ENCODE data around the gene KLF3. TPM values are rescaled to one million over a fixed set of nuclear protein-coding genes. Genes with fewer than 3 reads are reported as not detected.

KLF3 gene
- polyA plus RNA-seq, 4 donors: 53.6 to 63.8 (median 61.7) TPM

DNA sequence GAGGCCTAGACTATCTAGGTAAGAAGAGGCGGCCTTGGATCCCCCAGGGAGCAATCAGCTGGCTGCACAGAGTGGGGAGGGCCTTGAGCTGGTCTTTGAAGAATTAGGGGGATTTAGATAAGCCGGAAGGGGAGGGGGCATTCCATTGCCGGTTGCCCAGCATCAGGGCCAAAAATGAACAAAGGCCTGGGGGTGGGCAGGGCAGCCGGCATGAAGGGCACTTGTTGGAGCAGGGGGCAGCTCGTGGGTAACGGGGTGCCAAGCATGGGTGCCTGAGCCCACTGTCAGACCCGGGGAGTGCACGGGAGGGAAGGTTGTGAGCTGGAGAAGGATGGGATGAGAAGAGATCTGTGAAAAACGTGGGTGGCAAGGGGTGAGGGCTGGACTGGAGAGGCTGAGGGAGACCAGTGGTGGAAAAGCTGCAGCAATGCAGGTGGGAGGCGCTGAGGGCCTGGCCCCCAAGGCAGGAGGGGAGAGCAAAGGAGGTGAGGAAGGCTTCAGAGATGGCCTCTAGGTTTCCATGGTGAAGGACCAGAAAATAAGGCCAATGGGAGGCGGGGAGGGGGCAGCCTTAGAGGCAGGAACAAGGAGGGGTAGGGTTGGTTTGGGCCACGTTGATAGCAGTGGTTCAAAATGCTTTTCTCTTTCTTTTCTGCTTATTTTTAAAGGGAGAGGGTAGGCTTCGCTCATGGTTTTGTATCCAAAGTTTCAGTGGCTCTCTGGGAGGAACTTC is 8.6 kb downstream of the KLF3 start:
- DNase-seq (ENCODE audit: low read depth in 4 of 4, low spot score in 2 of 4): no peak

DNA sequence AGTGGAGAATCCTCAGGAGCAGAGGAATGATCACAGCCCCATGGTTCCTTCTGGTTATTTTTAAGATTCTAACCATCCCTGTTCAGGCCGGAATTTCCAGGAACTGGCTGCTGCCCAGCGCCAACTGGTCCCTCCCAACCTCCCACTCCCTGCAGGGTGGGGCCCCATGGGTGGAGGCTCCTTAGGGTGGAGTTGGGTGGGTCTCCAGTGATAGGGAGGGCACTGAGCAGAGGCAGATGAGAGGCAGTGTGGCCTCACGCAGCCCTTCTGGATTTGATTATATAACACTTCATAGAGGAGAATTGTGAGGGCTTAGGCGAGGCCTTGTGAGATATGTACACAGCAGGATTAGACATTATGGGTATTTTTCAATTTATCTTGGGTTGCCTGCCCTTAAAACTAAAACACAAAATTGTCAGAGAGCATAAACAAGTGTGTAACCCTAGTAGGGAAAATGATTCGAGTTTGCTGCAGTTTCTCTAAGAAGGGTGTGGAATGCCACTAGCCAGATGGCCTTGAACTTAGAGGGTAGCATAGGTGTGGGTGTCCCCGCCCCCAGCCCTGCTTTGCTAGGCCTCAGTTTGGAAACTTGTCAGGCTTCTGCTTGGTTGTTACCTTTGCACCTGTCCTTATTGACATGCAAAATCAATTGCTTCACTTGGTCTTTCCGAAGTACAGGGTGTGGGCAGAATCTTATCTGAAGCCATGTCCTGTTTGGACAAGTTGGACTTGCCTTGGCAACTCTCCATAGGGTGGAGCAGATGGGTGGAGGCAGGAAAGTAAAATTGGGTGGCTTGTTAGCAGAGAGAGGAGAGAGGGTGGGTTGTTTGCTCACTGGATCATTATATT is 9.4 kb downstream of the KLF3 start:
- DNase-seq (ENCODE audit: low read depth in 4 of 4, low spot score in 2 of 4): no peak

DNA sequence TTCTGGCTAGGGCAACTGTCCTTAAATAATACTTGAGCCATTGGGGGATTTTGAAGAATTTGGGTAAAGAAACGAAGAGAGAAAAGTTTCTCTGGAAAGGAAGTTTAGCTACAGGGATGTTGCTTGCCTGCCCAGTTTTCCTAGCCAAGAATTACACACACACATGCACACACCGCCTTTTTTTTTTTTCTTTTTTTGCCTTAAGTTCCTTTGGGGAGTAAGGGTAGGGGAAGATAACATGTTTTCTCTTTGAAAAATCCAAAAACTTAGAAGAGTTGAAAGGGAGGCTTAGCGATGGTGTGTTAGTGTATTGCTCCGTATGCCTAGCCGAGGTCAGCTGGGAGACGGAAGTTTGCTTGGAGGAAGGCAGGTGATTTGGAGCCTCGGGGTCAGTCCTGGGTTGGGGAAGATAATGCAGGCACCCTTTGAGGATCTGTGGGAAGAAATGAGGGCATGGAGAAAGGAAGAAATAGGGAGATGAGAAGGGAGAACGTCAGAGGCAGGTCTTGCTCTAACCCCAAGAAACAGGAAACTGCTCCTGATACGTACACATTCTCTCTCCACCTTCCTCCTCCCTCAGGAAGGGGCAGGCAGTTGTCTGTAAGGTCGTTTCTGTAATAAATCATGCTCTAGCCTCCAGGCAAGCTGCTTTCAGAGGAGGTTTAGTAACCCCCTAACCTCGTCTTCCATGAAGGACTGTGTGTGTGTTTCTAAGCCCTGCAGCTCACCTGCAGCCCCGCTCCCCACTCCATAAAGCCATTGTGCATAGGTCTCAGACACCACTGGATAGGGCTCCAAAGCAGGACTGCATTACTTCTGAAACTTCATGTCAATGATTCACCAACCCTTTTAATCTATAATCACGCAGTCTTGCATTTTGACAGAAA is 10.5 kb downstream of the KLF3 start:
- no peak for DNase-seq (ENCODE audit: low read depth in 4 of 4, low spot score in 2 of 4)

DNA sequence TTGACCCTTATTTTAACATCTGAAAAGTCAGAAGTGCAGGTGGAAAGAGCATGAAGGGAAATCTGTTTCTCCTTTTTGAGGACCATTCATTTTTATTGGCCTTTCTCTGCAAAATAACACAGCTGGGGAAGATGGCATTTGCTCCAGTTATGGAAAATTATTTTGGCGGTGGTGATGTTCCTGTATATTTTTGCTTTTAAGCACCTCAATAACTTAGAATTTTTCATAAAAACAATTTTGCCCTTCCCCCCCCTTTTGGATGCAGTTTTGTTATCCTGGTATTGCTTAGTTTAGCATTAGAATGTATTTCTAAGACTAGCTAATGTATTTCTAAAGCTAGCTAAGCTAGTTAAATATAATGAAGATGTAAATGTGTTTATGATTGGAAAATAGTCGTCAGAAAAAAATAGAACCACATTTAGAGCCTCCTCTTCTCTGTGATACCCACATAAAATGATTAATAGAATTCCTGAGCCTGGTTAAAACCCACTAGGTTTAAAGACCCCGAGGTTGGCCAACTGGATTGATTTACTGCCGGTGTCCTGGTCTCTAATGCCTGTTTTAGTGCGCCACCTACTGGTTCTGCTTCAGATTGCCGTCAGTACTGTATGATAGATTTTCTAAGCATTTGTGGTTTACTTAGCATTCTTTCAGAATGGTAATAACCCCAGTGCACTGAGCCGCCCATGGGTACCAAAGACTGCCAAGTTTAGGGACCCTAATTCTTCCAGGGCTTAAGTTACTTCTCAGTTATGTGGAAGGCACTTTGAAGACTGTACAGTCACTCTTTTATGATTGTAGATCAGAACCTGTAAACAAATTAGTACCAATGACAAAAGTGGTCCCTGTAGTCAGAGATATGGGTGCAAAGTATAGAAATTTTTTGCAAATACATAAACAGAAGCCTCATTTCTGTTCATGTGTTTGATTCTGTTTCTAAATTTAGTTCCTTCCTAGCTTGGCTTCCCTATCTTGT is 11.4 kb downstream of the KLF3 start:
- peak in 3 of 4 donors; percentile 76 to 78 (median 78) for DNase-seq (ENCODE audit: low read depth in 4 of 4, low spot score in 2 of 4)

DNA sequence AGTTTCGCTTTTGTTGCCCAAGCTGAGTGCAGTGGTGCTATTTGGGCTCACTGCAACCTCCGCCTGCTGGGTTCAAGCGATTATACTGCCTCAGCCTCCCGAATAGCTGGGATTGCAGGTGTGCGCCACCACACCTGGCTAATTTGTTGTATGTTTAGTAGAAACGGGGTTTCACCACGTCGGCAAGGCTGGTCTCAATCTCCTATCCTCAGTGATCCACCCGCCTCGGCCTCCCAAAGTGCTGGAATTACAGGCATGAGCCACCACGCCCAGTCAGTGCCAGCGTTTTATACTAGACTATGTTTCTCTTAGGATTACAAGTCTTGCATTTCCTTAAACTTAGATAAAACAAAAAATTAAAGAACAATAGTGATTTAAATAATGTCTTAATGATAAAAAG is 13.0 kb downstream of the KLF3 start:
- DNase-seq (ENCODE audit: low read depth in 4 of 4, low spot score in 2 of 4): no peak

DNA sequence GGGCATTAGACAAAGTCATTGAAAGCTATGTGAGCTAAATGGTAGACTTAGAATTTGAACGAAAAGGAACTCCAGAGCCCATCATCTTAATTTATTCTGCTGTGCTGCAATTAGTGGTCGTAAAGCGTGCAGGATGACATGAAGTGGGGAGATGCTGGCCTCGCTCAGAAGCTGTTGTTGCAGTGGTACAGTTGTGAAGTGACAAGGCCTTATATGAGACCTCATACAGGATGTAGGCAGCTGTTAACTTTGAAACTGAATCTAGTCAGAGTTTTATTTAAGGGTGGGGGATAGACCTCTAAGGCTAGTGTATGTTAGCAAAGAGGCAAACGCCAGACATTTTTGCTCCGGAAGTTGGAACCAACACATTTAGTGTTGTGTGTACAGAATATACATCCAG is 13.4 kb downstream of the KLF3 start:
- DNase-seq (ENCODE audit: low read depth in 4 of 4, low spot score in 2 of 4): no peak

DNA sequence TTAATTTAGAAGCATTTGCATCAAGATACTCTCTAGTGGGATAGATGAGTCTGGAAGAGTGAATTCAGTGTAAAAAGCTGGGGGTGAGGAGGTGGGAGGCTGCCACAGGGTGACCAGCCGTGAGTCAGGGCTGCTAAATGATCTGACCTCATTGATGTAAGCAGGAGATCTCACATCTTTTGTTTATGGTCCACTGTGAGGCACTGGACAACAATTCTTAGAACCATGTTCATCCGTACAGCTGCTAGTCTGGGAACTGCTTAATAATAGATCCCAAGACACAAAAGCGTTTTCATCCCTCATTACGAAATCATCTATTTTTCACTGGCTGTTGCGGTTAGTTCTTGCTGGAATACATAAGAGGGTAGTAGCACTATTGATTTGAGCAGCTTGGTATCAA is 14.1 kb downstream of the KLF3 start:
- no peak for DNase-seq (ENCODE audit: low read depth in 4 of 4, low spot score in 2 of 4)

DNA sequence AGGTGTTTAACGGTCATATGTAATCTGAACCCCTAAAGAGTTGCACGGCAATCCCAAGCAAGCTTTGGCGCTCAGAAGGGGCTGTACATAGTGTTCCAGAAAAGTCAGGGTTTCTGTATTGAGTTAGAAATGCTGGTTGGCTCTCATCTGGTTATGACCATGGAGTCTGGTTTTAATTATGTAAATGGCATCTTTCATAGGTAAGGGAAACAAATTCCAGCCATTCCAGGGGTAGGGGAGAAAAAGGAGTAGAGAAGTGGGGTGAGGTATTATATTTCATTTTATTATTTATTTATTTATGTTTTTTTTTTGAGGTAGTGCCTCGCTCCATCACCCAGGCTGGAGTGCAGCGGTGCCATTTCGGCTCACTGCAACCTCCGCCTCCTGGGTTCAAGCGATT is 15.9 kb downstream of the KLF3 start:
- DNase-seq (ENCODE audit: low read depth in 4 of 4, low spot score in 2 of 4): no peak

DNA sequence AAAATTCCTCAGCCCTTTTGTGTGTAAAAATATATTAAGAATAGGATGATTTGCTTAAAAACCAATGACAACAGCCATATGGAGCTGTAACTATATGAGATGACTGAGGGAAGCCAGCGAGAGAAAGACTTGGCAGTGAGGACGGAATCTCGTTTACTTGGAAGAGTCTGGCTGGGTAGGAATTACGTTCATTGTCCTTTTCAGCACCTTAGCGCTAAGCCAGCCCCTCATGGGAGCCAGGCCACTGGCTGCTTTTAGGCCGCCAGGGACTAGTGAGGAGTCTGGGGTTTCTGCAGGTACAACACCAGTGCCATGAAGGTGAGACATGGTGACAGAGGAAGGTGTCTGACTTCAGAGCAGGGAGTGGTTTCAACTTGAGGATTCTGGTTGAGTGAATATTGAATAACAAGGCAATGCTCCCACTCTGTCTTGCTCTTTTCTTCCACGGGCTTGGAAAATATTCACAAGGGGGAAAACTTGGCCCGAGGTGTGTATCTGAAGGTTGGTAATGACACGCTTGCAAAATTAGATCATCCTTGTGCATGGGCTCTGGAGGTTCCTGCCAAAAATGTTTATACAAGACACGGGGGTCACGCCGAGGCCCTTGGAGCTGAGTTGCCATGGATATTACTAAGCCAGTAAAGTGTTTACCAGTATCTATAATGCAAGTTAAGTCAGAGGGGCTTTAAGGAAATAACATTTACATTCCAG is 17.4 kb downstream of the KLF3 start:
- no peak for DNase-seq (ENCODE audit: low read depth in 4 of 4, low spot score in 2 of 4)

DNA sequence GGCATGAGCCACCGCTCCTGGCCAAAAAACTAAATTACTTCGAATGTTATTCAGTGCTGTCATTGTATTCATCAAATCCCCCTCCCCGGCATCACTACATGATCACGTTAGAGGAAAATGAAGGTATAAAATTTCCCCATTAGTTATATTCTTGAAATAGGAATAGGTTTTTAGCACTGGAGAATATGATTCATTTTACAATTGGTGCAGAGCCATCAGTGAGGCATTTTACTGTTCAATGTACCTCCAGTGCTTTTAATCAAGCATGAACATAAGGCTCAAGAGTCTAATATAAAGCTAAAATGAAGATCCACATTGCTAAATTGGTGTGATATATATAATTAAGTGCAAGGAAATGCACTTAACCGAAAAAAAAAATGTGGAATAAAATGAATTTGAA is 18.3 kb downstream of the KLF3 start:
- DNase-seq (ENCODE audit: low read depth in 4 of 4, low spot score in 2 of 4): no peak

DNA sequence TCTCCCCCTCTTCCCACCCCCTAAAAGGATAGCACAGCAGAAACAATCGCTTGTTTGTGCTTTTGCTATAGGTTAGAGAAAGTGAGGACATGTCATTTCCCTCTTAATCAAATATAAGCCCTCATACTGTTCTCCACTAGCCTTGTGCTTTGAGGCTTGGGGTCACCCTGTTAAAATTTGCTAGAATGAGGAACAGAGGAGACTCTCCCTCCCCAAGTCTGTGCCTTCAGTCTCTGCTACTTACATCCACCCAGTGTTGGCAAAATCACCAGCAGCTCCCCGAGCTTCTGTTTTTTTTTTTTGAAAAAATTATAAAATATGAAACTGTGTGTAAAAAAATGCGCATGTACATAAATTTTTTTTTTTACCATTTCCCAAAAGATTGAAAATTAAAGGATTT is 19.3 kb downstream of the KLF3 start:
- DNase-seq (ENCODE audit: low read depth in 4 of 4, low spot score in 2 of 4): no peak

DNA sequence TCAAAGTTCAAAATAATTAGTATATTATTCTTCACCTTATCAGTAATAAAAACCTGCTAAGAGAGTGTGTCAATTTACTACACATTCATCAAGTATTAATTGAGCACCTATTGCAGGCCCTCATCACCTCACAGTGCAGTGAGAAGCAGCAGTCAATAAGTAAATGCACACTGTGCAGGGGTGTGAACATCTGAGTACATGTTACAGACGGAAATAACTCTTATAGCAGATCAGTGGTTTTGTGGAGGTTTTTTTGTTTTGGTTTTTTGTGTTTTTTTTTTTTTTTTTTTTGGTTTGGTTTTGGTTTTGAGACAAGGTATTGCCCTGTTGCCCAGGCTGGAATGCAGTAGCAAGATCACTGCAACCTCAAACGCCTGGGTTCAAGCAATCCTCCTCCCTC is 20.3 kb downstream of the KLF3 start:
- DNase-seq (ENCODE audit: low read depth in 4 of 4, low spot score in 2 of 4): no peak

DNA sequence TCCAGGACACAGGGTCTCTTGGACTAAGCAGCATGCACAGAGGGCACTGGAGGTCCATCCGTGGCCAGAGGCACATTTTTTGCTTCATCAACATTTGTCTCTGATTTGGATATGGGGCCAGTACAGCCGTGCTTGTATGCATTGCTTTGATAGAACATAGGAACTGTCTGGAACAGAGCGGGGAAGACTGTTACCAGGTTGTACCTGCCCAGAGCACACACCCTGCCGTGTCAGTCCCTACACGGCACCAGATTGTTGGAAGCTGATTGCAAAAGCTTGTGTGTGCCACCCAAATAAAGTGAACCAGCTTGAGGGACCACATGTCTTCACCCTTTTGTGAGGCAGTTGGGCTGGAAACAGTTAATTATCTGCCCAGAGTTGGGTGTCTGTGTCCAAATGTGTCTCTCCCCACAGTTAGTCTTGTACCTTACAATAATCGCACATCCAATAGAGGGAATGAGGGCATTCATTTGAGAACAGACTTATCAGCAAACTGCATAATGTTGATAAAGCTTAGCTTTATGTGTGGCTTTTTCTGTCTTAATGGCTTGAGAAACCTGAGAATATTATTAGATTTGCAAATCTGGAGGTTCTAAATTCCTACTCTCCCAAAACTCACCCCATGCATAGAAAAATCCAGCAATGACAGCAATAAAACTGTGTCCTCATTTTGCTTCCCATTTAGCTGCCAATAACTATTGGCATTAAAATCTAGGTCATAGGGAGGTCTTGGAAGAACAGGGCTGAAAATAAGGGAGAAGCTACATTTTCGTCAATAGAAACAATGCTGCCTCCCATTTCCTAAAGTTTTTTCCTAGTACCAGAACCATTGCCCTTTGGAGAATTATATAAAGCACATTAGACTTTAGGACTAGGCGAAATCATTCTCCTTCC is 21.2 kb downstream of the KLF3 start:
- no peak for DNase-seq (ENCODE audit: low read depth in 4 of 4, low spot score in 2 of 4)

DNA sequence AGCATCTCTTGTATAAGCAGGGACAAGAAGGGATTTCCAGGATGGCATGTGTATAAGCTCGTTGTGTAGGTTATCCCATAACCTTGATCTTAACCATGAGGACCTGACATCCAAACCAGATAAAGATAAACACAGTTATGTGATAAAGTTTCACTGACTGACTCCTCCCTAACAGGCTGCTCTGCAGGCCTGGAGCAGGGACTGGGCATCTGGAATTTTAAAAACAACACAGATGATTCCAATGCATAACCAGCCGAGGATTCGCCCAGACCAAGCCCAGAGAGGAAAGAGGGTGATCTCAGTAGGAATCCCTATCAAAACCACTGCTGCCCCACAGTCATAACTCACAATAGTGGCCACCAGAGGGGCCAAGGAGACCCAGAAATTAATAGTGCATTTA is 22.7 kb downstream of the KLF3 start:
- DNase-seq (ENCODE audit: low read depth in 4 of 4, low spot score in 2 of 4): no peak

DNA sequence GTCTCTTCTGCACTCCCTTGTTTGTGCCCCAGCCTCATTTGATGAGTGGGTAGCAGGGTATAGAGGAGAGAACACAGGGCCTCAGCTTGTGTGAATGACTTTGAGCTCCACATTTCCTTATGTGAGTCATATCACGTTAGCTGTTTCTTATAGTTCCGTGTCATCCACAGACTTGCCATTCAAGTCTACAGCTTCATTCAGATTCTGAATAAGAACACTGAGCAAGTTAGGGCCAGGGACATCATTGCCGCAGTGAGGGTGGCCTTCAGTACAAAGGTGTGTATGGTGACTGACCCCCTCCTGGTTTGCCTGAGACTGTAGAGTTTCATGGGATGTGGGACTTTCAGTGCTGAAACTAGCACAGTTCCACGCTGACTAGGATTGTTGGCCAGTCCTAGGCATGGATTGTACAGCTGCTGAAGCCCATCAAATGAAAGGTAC is 23.6 kb downstream of the KLF3 start:
- no peak for DNase-seq (ENCODE audit: low read depth in 4 of 4, low spot score in 2 of 4)

DNA sequence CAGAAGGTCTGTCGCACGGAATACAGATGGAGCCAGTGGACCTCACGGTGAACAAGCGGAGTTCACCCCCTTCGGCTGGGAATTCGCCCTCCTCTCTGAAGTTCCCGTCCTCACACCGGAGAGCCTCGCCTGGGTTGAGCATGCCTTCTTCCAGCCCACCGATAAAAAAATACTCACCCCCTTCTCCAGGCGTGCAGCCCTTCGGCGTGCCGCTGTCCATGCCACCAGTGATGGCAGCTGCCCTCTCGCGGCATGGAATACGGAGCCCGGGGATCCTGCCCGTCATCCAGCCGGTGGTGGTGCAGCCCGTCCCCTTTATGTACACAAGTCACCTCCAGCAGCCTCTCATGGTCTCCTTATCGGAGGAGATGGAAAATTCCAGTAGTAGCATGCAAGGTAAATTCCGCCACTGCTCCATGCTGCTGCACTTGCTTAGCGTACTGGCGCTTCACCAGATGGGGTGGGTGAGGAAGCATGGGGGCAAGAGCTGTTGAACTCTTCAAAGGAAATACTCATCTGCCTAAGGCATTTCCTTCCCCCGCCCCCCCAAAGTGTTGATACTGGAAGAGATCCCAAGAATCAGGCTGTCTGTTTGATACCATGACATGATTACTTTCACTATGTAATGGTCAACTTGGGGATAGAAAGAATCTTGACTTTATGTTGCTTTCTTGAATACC is 24.8 kb downstream of the KLF3 start:
- no peak for DNase-seq (ENCODE audit: low read depth in 4 of 4, low spot score in 2 of 4)

DNA sequence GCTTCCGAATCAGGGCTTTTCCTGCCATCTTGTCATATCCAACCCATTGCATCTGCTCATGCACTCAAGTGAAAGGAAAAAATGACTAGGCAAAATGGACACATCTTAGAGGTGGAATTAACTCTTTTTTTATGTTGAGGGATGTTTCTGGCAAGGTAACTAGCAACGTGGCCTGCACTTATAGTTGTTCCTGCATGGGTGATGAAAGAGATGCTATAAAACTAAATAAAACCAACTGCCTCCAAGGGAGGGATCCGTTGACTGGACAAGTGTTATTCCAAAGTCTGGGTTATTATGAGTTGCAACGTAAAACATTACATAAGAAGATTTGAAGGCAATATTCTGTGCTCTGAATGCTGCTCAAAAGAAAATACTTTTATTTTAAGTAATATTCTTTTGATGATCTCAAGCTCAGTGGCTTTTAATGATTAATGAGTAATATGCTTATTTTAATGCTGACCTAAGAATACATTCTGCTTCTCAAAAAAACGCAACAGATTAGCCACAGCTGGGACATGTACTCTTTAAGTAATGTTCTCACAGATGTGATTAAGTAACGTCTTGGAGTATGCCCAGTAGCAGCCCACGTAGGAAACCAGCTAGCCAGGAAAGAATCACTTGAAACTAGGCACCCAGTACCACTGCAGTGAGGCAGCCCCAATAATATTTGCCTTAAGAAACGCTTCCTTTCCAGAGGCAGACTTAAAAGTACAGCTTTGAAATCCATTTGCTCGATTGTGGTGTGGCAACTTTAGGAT is 27.4 kb downstream of the KLF3 start:
- DNase-seq (ENCODE audit: low read depth in 4 of 4, low spot score in 2 of 4): no peak

Measured in left renal cortex interstitium (tissue), 4 donors.